Measurements from ENCODE around the gene C17orf114.

The C17orf114 gene

DNA sequence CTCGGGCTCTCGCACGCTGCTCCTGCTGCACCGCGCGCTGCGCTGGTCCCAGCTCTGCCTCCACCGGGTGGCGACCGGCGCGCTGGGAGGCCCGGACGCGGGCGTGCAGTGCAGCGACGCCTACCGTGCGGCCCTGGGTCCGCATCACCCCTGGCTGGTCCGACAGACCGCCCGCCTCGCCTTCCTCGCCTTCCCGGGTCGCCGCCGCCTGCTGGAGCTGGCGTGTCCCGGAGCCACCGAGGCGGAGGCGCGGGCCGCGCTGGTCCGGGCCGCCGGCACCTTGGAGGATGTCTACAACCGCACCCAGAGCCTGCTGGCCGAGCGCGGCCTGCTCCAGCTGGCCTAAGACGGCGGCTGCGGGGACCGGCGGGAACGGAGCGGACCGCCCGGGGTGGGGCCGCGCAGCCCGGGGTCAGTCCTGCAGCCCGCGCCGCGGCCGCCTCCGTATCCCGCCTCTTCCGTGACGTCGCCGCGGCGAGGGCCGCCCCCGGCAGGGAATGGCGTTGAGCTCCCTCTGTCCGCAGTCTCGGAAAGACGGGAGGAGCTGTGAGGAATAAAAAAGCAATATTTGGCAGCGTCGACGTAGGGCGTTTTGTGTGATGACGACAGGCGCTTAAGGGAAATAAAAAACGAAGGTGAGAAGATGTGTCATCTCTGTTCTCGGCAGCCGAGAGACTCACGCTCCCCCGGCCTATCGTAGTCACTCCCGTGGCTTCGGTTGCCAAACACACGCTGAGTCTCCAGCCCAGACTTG is 12.0 kb downstream of the C17orf114 start (continued):
- TF ChIP-seq ZNF383 (CRISPR knock-in tag; IDR thresholded peaks at IDR 0.05; ENCODE audit: borderline replicate concordance) (no peak), NFE2 (CRISPR knock-in tag; IDR thresholded peaks at IDR 0.05) (no peak), ELF4 (CRISPR knock-in tag; IDR thresholded peaks at IDR 0.05; ENCODE audit: borderline replicate concordance) (no peak), NCOA2 (CRISPR knock-in tag; IDR thresholded peaks at IDR 0.05) (no peak), NFYC (CRISPR knock-in tag; IDR thresholded peaks at IDR 0.05) (no peak), RXRB (CRISPR knock-in tag; IDR thresholded peaks at IDR 0.05; ENCODE audit: borderline replicate concordance) (0 out of 2 replicates have a peak, but pooled peaks have one; percentile 20), ZNF747 (CRISPR knock-in tag; IDR thresholded peaks at IDR 0.05; ENCODE audit: borderline replicate concordance) (no peak), MED13 (CRISPR knock-in tag; IDR thresholded peaks at IDR 0.05) (peak; percentile 16; the same call in 1 of the 2 replicates), CHD2 (IDR thresholded peaks at IDR 0.05; ENCODE audit: low read depth, low read length) (no peak), ZSCAN30 (CRISPR knock-in tag; IDR thresholded peaks at IDR 0.05) (no peak), ZNF207 (IDR thresholded peaks at IDR 0.05; ENCODE audit: borderline replicate concordance) (no peak), NFKBIZ (CRISPR knock-in tag; IDR thresholded peaks at IDR 0.05) (no peak), SP5 (CRISPR knock-in tag; IDR thresholded peaks at IDR 0.05; ENCODE audit: borderline replicate concordance, low read depth) (no peak), REXO4 (CRISPR knock-in tag; IDR thresholded peaks at IDR 0.05; ENCODE audit: borderline replicate concordance) (no peak), JUN (CRISPR knock-in tag; IDR thresholded peaks at IDR 0.05) (no peak)
- TF ChIP-seq, protein P1, sequence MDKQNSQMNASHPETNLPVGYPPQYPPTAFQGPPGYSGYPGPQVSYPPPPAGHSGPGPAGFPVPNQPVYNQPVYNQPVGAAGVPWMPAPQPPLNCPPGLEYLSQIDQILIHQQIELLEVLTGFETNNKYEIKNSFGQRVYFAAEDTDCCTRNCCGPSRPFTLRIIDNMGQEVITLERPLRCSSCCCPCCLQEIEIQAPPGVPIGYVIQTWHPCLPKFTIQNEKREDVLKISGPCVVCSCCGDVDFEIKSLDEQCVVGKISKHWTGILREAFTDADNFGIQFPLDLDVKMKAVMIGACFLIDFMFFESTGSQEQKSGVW (CRISPR knock-in tag; IDR thresholded peaks at IDR 0.05; ENCODE audit: borderline replicate concordance) = 0 out of 2 replicates have a peak, but pooled peaks have one; percentile 36
- TF ChIP-seq, protein P2, sequence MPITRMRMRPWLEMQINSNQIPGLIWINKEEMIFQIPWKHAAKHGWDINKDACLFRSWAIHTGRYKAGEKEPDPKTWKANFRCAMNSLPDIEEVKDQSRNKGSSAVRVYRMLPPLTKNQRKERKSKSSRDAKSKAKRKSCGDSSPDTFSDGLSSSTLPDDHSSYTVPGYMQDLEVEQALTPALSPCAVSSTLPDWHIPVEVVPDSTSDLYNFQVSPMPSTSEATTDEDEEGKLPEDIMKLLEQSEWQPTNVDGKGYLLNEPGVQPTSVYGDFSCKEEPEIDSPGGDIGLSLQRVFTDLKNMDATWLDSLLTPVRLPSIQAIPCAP (CRISPR knock-in tag; IDR thresholded peaks at IDR 0.05; ENCODE audit: low read depth) = no peak
- TF ChIP-seq, protein P3, sequence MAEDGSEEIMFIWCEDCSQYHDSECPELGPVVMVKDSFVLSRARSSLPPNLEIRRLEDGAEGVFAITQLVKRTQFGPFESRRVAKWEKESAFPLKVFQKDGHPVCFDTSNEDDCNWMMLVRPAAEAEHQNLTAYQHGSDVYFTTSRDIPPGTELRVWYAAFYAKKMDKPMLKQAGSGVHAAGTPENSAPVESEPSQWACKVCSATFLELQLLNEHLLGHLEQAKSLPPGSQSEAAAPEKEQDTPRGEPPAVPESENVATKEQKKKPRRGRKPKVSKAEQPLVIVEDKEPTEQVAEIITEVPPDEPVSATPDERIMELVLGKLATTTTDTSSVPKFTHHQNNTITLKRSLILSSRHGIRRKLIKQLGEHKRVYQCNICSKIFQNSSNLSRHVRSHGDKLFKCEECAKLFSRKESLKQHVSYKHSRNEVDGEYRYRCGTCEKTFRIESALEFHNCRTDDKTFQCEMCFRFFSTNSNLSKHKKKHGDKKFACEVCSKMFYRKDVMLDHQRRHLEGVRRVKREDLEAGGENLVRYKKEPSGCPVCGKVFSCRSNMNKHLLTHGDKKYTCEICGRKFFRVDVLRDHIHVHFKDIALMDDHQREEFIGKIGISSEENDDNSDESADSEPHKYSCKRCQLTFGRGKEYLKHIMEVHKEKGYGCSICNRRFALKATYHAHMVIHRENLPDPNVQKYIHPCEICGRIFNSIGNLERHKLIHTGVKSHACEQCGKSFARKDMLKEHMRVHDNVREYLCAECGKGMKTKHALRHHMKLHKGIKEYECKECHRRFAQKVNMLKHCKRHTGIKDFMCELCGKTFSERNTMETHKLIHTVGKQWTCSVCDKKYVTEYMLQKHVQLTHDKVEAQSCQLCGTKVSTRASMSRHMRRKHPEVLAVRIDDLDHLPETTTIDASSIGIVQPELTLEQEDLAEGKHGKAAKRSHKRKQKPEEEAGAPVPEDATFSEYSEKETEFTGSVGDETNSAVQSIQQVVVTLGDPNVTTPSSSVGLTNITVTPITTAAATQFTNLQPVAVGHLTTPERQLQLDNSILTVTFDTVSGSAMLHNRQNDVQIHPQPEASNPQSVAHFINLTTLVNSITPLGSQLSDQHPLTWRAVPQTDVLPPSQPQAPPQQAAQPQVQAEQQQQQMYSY (CRISPR knock-in tag; IDR thresholded peaks at IDR 0.05) = peak; percentile 65; the same call in 1 of the 2 replicates
- TF ChIP-seq, protein P4, sequence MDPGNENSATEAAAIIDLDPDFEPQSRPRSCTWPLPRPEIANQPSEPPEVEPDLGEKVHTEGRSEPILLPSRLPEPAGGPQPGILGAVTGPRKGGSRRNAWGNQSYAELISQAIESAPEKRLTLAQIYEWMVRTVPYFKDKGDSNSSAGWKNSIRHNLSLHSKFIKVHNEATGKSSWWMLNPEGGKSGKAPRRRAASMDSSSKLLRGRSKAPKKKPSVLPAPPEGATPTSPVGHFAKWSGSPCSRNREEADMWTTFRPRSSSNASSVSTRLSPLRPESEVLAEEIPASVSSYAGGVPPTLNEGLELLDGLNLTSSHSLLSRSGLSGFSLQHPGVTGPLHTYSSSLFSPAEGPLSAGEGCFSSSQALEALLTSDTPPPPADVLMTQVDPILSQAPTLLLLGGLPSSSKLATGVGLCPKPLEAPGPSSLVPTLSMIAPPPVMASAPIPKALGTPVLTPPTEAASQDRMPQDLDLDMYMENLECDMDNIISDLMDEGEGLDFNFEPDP (CRISPR knock-in tag; conservative IDR thresholded peaks at IDR 0.05) = no peak
